Aorta (tissue), 5 donors: ENCODE measurements around the gene NKIRAS2. TPM values are rescaled to one million over a fixed set of nuclear protein-coding genes. Genes with fewer than 3 reads are reported as not detected.

Experiments used
- ATAC-seq: fragments of 200-7000 bp; cut with Tn5 transposase; one replicate; pipeline ENCODE4 v1.9.1; 2022; ENCODE audit warnings: moderate library complexity; ENCODE audit not compliant: low FRiP score
- DNase-seq, 2 donors: peaks; one replicate each; pipeline ENCODE4 v3.0.0-alpha.2; 2020
- H3K27ac ChIP-seq, 2 donors: one replicate each; pipeline ENCODE4 v1.5.1; 2013; ENCODE audit warnings: low read length in 2 of 2, mild to moderate bottlenecking in 2 of 2, moderate library complexity in 2 of 2, control low read depth in 1 of 2, inconsistent platforms in 1 of 2, low read depth in 1 of 2
- H3K27me3 ChIP-seq, 2 donors: one replicate each; pipeline ENCODE4 v1.6.1; 2013; ENCODE audit warnings: control low read depth in 1 of 2, low read length in 1 of 2, mild to moderate bottlenecking in 1 of 2, moderate library complexity in 1 of 2; ENCODE audit not compliant: insufficient read depth in 2 of 2, control insufficient read depth in 1 of 2
- H3K36me3 ChIP-seq, 2 donors: one replicate each; pipeline ENCODE4 v1.6.1; 2013; ENCODE audit warnings: control low read depth in 1 of 2, low read length in 1 of 2, mild to moderate bottlenecking in 1 of 2; ENCODE audit not compliant: insufficient read depth in 2 of 2, control insufficient read depth in 1 of 2
- H3K4me1 ChIP-seq, 2 donors: one replicate each; pipeline ENCODE4 v1.6.1; 2013; ENCODE audit warnings: low read length in 2 of 2, control low read depth in 1 of 2, mild to moderate bottlenecking in 1 of 2, moderate library complexity in 1 of 2; ENCODE audit not compliant: insufficient read depth in 2 of 2, control insufficient read depth in 1 of 2
- H3K4me3 ChIP-seq, 2 donors: one replicate each; pipeline ENCODE4 v1.5.1; 2013; ENCODE audit warnings: low read length in 2 of 2, control low read depth in 1 of 2, mild to moderate bottlenecking in 1 of 2
- H3K9me3 ChIP-seq: one replicate; pipeline ENCODE4 v1.6.1; 2013; ENCODE audit warnings: mild to moderate bottlenecking, low read length; ENCODE audit not compliant: control insufficient read depth
- WGBS, 2 donors: extraction: QIAGEN DNeasy Blood & Tissue Kit; methylation state at CpG; one replicate each; pipeline ENCODE4 v1.1.7; 2013; 5-methylcytosine and 5-hydroxymethylcytosine counted together
- intact Hi-C, 2 donors: fragments of 100-400 bp; cut with DNase I; formaldehyde crosslinking; loops; one replicate each; pipeline versions ENCODE4 v1.14.2 to v1.15.0; 2022
- long read RNA-seq, 2 donors: library from polyadenylated mRNA; unstranded; transcript quantifications; one replicate each; pipeline ENCODE4 v2.0.0, GENCODE V29; 2020 to 2021
- polyA plus RNA-seq, 2 donors: library from polyadenylated mRNA; stranded (reverse); fragments of 200-250 nt; gene quantifications; one replicate each; pipeline ENCODE4 v1.2.3, GENCODE V29; 2013
- total RNA-seq, 2 donors: library from RNA; stranded (reverse); fragmentation: NEBNext Ultra II Directional; extraction: Animal tissue kit (Norgen Biotek cat#: 25700); gene quantifications; one replicate each; pipeline ENCODE4 v1.2.1, GENCODE V29; 2021
- donor health status: healthy with polysubstance abuse.
- donor health status: Bipolar disorder and iron deficiency.
- donor health status: DM: no; HTN: no; CAD: no.
- donor health status: DM: no; HTN: no; CAD: no.
- donor health status: DM: yes; HTN: yes; CAD: no.

The NKIRAS2 gene
- total RNA-seq (10 to 100 TPM; 25.3 to 28.5 TPM), polyA plus RNA-seq (10 to 100 TPM; 23.0 to 25.3 TPM)
- long read RNA-seq, donor 1, full-length matches to known transcripts, result 117 of 133 reads
- long read RNA-seq, donor 1, partial matches to known transcripts, result 11 of 133 reads
- long read RNA-seq, donor 1, other reads (novel, unspliced or antisense), result 5 of 133 reads
- long read RNA-seq, donor 2, transcript NKIRAS2-206 (4 exons, 1,909 nt), result major isoform, 14 of 30 reads
- long read RNA-seq, donor 2, partial matches to known transcripts, result 9 of 30 reads
- long read RNA-seq, donor 2, other reads (novel, unspliced or antisense), result 3 of 30 reads

DNA sequence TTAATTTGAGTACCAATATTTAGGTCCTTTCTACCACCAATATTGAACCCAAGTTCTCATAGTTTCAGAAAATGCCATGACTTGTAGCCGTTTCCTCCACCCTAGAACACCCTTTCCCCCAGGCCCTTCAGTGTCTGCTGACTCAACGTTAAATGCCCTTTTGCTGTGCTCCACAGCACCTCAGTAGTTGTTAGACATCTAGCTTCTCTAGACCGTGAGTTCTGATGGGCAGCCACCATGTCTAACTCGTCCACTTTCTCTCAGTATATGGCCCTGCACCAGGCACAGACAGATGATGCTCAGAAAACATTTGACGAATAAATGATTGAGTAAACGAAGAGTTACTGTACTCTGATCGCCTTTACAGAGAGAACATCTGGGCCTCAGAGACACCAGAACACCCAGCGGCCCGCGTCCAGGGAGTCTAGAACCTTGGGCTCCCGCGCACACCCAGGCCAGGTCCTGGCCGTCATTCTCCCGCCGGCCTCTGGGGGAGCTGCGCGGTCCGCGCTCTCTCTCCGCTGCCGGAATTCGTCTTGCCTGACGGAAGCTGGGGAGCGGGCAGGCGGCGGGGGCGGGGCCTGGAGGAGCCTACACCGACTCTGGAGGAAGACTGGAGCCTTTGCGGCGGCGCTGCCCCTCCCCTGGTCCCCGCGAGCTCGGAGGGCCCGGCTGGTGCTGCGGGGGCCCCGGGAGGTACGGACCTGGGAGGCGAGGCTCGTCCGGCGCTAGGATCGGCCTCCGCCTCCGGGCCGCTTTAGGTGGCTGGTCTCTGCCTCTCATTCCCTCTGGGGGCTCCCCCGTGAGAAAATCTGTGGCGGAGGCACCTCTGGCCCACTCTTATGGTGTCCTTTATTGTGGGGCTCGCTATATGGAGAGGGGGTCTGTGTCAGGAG is at the start of gene NKIRAS2:
NKIRAS2 (plus strand) TSS at position 582 of the 896 bp plus-strand sequence. CDS start 1,488 bp downstream, outside the sequence.
- Histone ChIP-seq H3K27me3 (no peaks in the 10 kb centered on the region), H3K9me3 (no peaks in the 10 kb centered on the region), H3K36me3 (peaks cover 0 to 2% of the 10 kb centered on the region in 2 donors), H3K4me1 (no peaks in the 10 kb centered on the region), H3K4me3 (peak within 1 kb of the TSS; percentile 64 to 96), H3K27ac (peak within 1 kb of the TSS; percentile 25 to 58)
- intact Hi-C loops, result loop anchor here (5.0 kb wide), 1 partner anchor 52 kb away; the partner anchor contains the start of gene CNP (in 2 of the 2)
- 7 to 9% methylated on average over 36 to 49 of the region's 49 CpGs for WGBS, 2 donors
- peak; percentile 92 for ATAC-seq
- DNase-seq, result peak; percentile 97 to 98

DNA sequence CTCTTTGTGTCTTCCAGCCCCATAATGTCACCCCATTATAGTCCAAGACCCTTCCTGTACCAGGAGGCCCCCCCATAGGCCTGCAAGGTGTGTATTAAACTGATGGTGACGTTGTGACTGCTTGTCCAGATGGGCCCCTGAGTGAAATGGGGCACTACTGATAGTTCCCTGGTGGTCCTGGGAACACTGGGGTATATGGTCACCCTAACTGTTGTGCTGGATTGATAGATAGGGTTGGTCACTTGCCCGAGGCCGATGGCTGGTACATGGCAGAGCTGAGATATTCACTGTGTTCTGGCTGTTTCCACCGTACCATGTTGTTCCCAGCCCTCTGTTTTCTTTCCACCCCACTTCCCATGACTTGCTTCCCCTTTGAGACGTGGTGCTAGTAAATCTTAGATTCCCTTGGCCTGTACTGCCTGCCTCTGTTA is 49.0 kb upstream of the NKIRAS2 start:
- peak in 1 of 2 donors; percentile 10 for DNase-seq
- no peaks in the 10 kb centered on the region for H3K4me1 ChIP-seq
- H3K36me3 ChIP-seq, result peaks cover 3 to 11% of the 10 kb centered on the region in 2 donors
- H3K27ac ChIP-seq, result no peak overlapping the region
- H3K9me3 ChIP-seq, result no peaks in the 10 kb centered on the region
- H3K4me3 ChIP-seq, result no peak overlapping the region
- WGBS, 2 donors, result 60 to 64% methylated on average over 5 of the region's 5 CpGs
- ATAC-seq, result no peak
- intact Hi-C loops, result no loop called here
- no peaks in the 10 kb centered on the region for H3K27me3 ChIP-seq

DNA sequence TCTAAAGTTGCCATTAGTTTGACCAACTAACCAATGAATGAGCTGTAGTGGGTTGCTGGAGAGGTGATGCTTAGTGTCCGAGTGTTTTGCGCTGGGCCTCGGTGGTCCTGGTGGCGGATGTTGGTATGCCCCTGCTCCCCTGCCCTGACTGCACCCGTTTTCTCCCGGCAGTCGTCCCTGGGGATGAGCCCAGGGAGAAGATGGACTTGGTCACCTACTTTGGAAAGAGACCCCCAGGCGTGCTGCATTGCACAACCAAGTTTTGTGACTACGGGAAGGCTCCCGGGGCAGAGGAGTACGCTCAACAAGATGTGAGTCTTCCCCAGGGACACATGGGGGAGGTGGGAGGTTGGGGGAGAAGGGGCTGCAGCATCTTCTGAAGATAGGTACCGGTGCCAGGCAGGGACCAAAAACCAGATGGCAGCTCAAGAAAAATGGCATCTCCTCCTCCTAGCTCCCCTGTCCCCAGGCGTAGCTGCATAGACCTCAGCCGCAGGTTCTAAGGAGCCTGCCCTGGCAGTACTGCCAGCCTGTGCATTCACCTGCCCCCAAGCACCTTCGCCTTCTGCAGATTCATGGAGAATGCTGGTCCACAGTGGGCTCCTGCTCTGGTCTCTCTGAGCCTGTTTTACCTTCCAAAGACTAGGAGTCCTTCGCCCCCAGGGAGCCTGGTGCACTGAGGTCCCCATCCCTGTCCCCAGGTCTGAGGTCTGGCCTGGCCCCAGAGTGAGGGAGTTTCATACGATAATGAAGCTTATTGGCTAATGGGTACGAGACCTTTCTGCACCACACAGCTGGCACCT is 48.0 kb upstream of the NKIRAS2 start:
- ATAC-seq (no peak), DNase-seq (peak in 1 of 2 donors; percentile 51)
- intact Hi-C loops, result no loop called here
- Histone ChIP-seq H3K4me1 (no peaks in the 10 kb centered on the region), H3K4me3 (no peak overlapping the region), H3K36me3 (peaks cover 3 to 11% of the 10 kb centered on the region in 2 donors), H3K9me3 (no peaks in the 10 kb centered on the region), H3K27me3 (no peaks in the 10 kb centered on the region), H3K27ac (no peak overlapping the region)
- 83 to 86% methylated on average over 18 of the region's 18 CpGs for WGBS, 2 donors

DNA sequence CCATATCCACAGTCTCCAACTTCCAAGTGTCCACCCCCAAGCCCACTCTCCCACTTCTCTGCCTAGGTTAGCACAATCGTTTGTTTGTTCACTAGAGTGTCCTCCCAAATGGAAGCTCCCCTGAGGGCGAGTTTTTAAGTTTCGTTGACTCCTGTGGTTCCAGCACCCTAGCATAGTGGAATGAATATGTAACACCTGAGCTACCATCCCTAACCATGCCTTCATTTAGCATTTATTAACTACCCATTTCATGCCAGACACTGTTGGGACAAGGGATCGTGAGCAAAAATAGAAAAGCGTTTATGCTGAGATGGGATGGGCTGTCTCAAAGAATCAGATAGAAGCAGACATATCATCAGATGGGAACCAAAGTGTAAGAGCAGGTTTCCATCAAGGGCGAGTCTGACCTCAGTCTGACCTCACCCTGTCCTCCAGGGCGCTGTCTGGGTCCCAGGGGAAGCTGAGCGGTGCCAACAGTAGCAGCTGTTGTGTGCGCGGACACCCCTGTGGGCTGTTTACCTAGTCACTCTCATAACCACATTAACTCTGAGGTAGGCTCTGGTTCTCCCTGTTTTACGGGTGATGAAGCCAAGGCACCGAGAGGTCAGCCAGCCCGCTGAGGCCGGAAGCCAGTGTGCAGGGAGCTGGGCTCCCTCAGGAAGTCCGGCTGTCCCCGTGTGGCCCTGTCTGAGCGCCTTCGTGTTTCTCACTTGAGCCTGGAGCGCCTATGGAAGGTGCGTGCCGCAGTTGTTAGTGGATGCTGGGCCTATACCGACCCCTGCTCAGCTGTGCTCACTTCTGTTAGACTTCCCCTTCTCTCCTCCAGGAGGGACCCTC is 47.1 kb upstream of the NKIRAS2 start:
- no peak overlapping the region for H3K4me3 ChIP-seq
- H3K27ac ChIP-seq, result no peak overlapping the region
- no peaks in the 10 kb centered on the region for H3K4me1 ChIP-seq
- H3K36me3 ChIP-seq, result peaks cover 3 to 11% of the 10 kb centered on the region in 2 donors
- no peak for ATAC-seq
- intact Hi-C loops, result no loop called here
- H3K27me3 ChIP-seq, result no peaks in the 10 kb centered on the region
- peak in 1 of 2 donors; percentile 76 for DNase-seq
- H3K9me3 ChIP-seq, result no peaks in the 10 kb centered on the region
- 72 to 73% methylated on average over 22 of the region's 22 CpGs for WGBS, 2 donors

DNA sequence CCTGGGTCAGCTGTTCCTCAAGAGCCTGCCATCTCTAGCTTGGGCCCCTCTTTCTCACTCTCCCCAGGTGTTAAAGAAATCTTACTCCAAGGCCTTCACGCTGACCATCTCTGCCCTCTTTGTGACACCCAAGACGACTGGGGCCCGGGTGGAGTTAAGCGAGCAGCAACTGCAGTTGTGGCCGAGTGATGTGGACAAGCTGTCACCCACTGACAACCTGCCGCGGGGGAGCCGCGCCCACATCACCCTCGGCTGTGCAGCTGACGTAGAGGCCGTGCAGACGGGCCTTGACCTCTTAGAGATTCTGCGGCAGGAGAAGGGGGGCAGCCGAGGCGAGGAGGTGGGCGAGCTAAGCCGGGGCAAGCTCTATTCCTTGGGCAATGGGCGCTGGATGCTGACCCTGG is 46.5 kb upstream of the NKIRAS2 start:
- ATAC-seq (no peak), DNase-seq (peak in 1 of 2 donors; percentile 70)
- no peak overlapping the region for H3K4me3 ChIP-seq
- WGBS, 2 donors, result 74 to 80% methylated on average over 19 of the region's 19 CpGs
- no peak overlapping the region for H3K27ac ChIP-seq
- H3K36me3 ChIP-seq, result peaks cover 3 to 15% of the 10 kb centered on the region in 2 donors
- H3K27me3 ChIP-seq, result no peaks in the 10 kb centered on the region
- H3K9me3 ChIP-seq, result no peaks in the 10 kb centered on the region
- intact Hi-C loops, result no loop called here
- no peaks in the 10 kb centered on the region for H3K4me1 ChIP-seq

DNA sequence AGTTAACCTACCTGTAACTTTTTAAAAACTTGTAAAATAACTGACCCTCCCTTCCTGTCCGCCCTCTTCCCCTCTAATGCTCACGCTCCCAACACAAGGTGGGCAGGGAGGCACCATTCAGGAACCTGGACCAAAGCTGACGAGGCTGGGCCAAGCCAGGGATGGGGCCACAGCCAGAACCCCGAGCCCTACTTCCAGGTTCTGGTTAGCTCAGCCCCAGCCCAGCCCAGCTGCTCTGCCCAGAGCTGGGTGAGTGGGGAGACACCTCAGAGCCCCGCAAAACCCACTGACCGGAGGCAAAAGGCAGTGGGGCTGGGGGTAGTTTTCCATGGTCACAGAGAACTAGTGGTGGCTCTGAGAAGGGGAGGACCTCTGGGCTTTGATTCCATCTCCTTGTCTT is 45.9 kb upstream of the NKIRAS2 start:
- no peak overlapping the region for H3K27ac ChIP-seq
- H3K4me1 ChIP-seq, result no peaks in the 10 kb centered on the region
- H3K36me3 ChIP-seq, result peaks cover 3 to 12% of the 10 kb centered on the region in 2 donors
- DNase-seq (peak in 1 of 2 donors; percentile 45), ATAC-seq (no peak)
- no peaks in the 10 kb centered on the region for H3K9me3 ChIP-seq
- no peak overlapping the region for H3K4me3 ChIP-seq
- H3K27me3 ChIP-seq, result no peaks in the 10 kb centered on the region
- intact Hi-C loops, result no loop called here
- WGBS, 2 donors, result 73 to 87% methylated on average over 6 of the region's 6 CpGs

DNA sequence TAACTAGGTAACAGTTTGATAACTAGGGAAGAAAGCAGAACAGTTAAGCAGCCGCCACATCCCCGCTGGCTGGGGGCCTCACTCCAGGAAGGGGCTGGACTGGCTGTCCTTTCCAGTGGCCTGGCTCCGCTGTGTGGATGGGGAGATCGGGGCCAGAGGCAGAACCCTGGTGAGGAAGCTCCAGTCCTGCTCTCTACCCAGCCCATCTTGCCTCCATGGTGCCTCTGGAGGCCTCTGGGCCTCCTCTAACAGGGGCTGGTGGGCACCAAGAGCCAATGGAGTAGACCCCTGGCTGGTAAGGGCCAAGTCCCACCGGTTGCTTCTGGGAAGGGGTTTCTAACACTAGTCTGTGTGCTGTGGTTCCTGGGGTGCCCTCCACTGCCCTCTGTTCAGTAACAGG is 45.2 kb upstream of the NKIRAS2 start:
- Histone ChIP-seq H3K9me3 (no peaks in the 10 kb centered on the region), H3K4me3 (no peak overlapping the region), H3K36me3 (peaks cover 3 to 12% of the 10 kb centered on the region in 2 donors), H3K27ac (no peak overlapping the region), H3K4me1 (no peaks in the 10 kb centered on the region), H3K27me3 (no peaks in the 10 kb centered on the region)
- DNase-seq (peak in 1 of 2 donors; percentile 68), ATAC-seq (no peak)
- intact Hi-C loops, result no loop called here
- WGBS, 2 donors, result 91 to 94% methylated on average over 5 of the region's 5 CpGs
